Subcutaneous adipose tissue (tissue), 4 donors: Measurements from ENCODE around the gene SCUBE1. TPM values are rescaled to one million over a fixed set of nuclear protein-coding genes. Genes with fewer than 3 reads are reported as not detected.

ENCODE experiments used
- CTCF ChIP-seq: fragments of 450-650 bp; IDR thresholded peaks from one replicate; pipeline ENCODE4 v1.5.1; 2016; ENCODE audit warnings: low read depth, mild to moderate bottlenecking, control low read depth, antibody characterized with exemption, moderate library complexity
- total RNA-seq, 4 donors: library from RNA; depleted of rRNA; stranded (reverse); fragments of >200 nt; gene quantifications; one replicate each; pipeline ENCODE4 v1.1.0, GENCODE V29; 2016

The SCUBE1 gene
- total RNA-seq, 4 donors from 2014 or later: 0.66 to 4.6 (median 1.7) TPM

GRCh38 chr22:43325176-43325575, 18.0 kb downstream of the SCUBE1 start:
- no peak for TF ChIP-seq CTCF

GRCh38 chr22:43320943-43321900, 21.9 kb downstream of the SCUBE1 start:
- TF ChIP-seq CTCF: no peak

- TF ChIP-seq CTCF: no peak
Measured at GRCh38 chr22:43319661-43320486, 23.3 kb downstream of the SCUBE1 start.

GRCh38 chr22:43317239-43317638, 25.9 kb downstream of the SCUBE1 start:
- no peak for TF ChIP-seq CTCF

GRCh38 chr22:43315687-43316217, 27.4 kb downstream of the SCUBE1 start:
- TF ChIP-seq CTCF: no peak

GRCh38 chr22:43314611-43315010, 28.6 kb downstream of the SCUBE1 start:
- TF ChIP-seq CTCF: no peak
